Breast epithelium (tissue), 3 donors: Measurements from ENCODE around the gene ARID5B.

Experiments
- POLR2A ChIP-seq: fragments of 450-650 bp; IDR thresholded peaks from one replicate; pipeline ENCODE4 v1.6.1; 2016; ENCODE audit warnings: antibody characterized with exemption, mild to moderate bottlenecking, moderate library complexity
- POLR2AphosphoS5 ChIP-seq, 3 donors: sonication (generic); formaldehyde crosslinking; IDR thresholded peaks; one replicate each; pipeline ENCODE4 v1.6.1; 2017; ENCODE audit warnings: antibody characterized with exemption in 3 of 3
- TF ChIP-seq, protein P1 (sequence below), 3 donors: fragments of 450-650 bp; IDR thresholded peaks; one replicate each; pipeline ENCODE4 v1.5.1; 2016 to 2017; ENCODE audit warnings: antibody characterized with exemption in 3 of 3, mild to moderate bottlenecking in 3 of 3, moderate library complexity in 3 of 3

- TF ChIP-seq, protein P1, sequence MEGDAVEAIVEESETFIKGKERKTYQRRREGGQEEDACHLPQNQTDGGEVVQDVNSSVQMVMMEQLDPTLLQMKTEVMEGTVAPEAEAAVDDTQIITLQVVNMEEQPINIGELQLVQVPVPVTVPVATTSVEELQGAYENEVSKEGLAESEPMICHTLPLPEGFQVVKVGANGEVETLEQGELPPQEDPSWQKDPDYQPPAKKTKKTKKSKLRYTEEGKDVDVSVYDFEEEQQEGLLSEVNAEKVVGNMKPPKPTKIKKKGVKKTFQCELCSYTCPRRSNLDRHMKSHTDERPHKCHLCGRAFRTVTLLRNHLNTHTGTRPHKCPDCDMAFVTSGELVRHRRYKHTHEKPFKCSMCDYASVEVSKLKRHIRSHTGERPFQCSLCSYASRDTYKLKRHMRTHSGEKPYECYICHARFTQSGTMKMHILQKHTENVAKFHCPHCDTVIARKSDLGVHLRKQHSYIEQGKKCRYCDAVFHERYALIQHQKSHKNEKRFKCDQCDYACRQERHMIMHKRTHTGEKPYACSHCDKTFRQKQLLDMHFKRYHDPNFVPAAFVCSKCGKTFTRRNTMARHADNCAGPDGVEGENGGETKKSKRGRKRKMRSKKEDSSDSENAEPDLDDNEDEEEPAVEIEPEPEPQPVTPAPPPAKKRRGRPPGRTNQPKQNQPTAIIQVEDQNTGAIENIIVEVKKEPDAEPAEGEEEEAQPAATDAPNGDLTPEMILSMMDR (IDR thresholded peaks at IDR 0.05) = no peak
- TF ChIP-seq POLR2AphosphoS5 (IDR thresholded peaks at IDR 0.05) (no peak), POLR2A (no peak)
Observed at GRCh38 chr10:61951144-61951483, 49.6 kb downstream of the ARID5B start.
